Smooth muscle cell (in vitro differentiated cells): ENCODE data around the gene PKP4. TPM values are rescaled to one million over a fixed set of nuclear protein-coding genes. Genes with fewer than 3 reads are reported as not detected.

Experiments used
- DNase-seq: peaks from one replicate; lab custom pipeline; 2025; ENCODE audit not compliant: unreplicated experiment; lab: John Stamatoyannopoulos, UW
- H2AFZ ChIP-seq: fragments of 200-600 bp; sonication (generic); 2 replicates; pipeline ENCODE4 v1.6.0; 2016; ENCODE audit warnings: antibody characterized with exemption, low read depth, mild to moderate bottlenecking
- H3F3A ChIP-seq: fragments of 200-600 bp; sonication (generic); 2 replicates; pipeline ENCODE4 v1.6.0; 2017; ENCODE audit warnings: antibody characterized with exemption, low read depth
- H3K27ac ChIP-seq: fragments of 200-600 bp; sonication (generic); 2 replicates; pipeline ENCODE4 v1.5.1; 2016; ENCODE audit warnings: low read depth, mild to moderate bottlenecking
- H3K27me3 ChIP-seq: fragments of 200-600 bp; sonication (generic); 2 replicates; pipeline ENCODE4 v1.6.1; 2016; ENCODE audit warnings: low read depth, mild to moderate bottlenecking
- H3K36me3 ChIP-seq: fragments of 200-600 bp; sonication (generic); 2 replicates; pipeline ENCODE4 v1.5.1; 2016; ENCODE audit warnings: low read depth
- H3K4me1 ChIP-seq: fragments of 200-600 bp; sonication (generic); 2 replicates; pipeline ENCODE4 v1.5.1; 2016; ENCODE audit warnings: low read depth
- H3K4me2 ChIP-seq: fragments of 200-600 bp; sonication (generic); 2 replicates; pipeline ENCODE4 v1.6.0; 2016; ENCODE audit warnings: mild to moderate bottlenecking
- H3K4me3 ChIP-seq: fragments of 200-600 bp; sonication (generic); 2 replicates; pipeline ENCODE4 v1.5.1; 2016; ENCODE audit warnings: mild to moderate bottlenecking
- H3K79me2 ChIP-seq: fragments of 200-600 bp; sonication (generic); 2 replicates; pipeline ENCODE4 v1.6.0; 2016; ENCODE audit warnings: low read depth, mild to moderate bottlenecking
- H3K9ac ChIP-seq: fragments of 200-600 bp; sonication (generic); 2 replicates; pipeline ENCODE4 v1.6.0; 2016; ENCODE audit warnings: low read depth
- H3K9me3 ChIP-seq: fragments of 200-600 bp; sonication (generic); replicated peaks from 2 replicates; pipeline ENCODE4 v1.5.1; 2016; ENCODE audit warnings: low read depth
- H4K20me1 ChIP-seq: fragments of 200-600 bp; sonication (generic); 2 replicates; pipeline ENCODE4 v1.6.0; 2016; ENCODE audit warnings: low read depth
- WGBS: methylation state at CpG from one replicate; pipeline ENCODE4 v1.1.7; 2016; ENCODE audit warnings: low lambda C conversion rate; 5-methylcytosine and 5-hydroxymethylcytosine counted together
- polyA plus RNA-seq: library from polyadenylated mRNA; unstranded; fragments of >200 nt; fragmentation: Nextera tagmentation; extraction: Ambion mirVana; gene quantifications from 2 replicates; pipeline ENCODE4 v1.2.1, GENCODE V29; 2016
- total RNA-seq: library from RNA; depleted of rRNA; stranded (reverse); fragments of >200 nt; gene quantifications from 2 replicates; pipeline ENCODE4 v1.2.3, GENCODE V29; 2014
- TF ChIP-seq, protein P1 (sequence below): fragments of 200-600 bp; sonication (generic); IDR thresholded peaks from 2 replicates; pipeline ENCODE4 v1.5.1; 2017; ENCODE audit warnings: borderline replicate concordance, mild to moderate bottlenecking, antibody characterized with exemption; ENCODE audit not compliant: insufficient read depth, poor library complexity, severe bottlenecking

Gene PKP4
- total and polyA plus RNA-seq, 2 experiments from 2014 or later = 2.4 to 14.0 TPM

DNA sequence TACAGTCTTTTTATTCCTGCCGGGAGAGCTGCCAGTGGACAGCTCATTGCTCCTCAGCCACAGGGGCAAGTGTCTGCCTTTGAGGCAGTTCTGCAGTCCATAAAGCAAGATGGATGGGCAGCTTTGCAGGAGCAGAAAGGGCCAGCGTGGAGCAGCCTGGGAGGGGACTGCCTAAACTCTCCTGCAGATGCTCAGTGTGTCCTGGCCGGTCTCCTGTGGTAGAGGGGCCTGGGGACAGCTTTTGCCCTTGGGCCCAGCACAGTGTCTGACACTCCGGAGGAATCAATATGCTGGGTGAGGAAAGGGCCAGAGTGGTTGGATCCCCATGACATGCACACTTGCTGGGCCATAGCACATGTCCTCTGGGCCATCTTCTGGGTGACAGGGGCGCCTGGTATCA is 272.7 kb downstream of the PKP4 start:
- H3K79me2 ChIP-seq = no peaks in the 10 kb centered on the region
- H3K27ac ChIP-seq = no peak overlapping the region
- no peaks in the 10 kb centered on the region for H3K36me3 ChIP-seq
- H4K20me1 ChIP-seq = no peaks in the 10 kb centered on the region
- no peak for DNase-seq
- H3K9me3 ChIP-seq = no peaks in the 10 kb centered on the region
- no peak overlapping the region for H3K9ac ChIP-seq
- no peaks in the 10 kb centered on the region for H3K4me1 ChIP-seq
- H3F3A ChIP-seq = no peaks in the 10 kb centered on the region
- H3K4me3 ChIP-seq = no peak overlapping the region
- H3K27me3 ChIP-seq = peaks cover 11% of the 10 kb centered on the region
- H3K4me2 ChIP-seq = no peak overlapping the region
- TF ChIP-seq, protein P1, sequence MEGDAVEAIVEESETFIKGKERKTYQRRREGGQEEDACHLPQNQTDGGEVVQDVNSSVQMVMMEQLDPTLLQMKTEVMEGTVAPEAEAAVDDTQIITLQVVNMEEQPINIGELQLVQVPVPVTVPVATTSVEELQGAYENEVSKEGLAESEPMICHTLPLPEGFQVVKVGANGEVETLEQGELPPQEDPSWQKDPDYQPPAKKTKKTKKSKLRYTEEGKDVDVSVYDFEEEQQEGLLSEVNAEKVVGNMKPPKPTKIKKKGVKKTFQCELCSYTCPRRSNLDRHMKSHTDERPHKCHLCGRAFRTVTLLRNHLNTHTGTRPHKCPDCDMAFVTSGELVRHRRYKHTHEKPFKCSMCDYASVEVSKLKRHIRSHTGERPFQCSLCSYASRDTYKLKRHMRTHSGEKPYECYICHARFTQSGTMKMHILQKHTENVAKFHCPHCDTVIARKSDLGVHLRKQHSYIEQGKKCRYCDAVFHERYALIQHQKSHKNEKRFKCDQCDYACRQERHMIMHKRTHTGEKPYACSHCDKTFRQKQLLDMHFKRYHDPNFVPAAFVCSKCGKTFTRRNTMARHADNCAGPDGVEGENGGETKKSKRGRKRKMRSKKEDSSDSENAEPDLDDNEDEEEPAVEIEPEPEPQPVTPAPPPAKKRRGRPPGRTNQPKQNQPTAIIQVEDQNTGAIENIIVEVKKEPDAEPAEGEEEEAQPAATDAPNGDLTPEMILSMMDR = no peak
- 92% methylated on average over 5 of the region's 5 CpGs for WGBS
- H2AFZ ChIP-seq = no peak overlapping the region

DNA sequence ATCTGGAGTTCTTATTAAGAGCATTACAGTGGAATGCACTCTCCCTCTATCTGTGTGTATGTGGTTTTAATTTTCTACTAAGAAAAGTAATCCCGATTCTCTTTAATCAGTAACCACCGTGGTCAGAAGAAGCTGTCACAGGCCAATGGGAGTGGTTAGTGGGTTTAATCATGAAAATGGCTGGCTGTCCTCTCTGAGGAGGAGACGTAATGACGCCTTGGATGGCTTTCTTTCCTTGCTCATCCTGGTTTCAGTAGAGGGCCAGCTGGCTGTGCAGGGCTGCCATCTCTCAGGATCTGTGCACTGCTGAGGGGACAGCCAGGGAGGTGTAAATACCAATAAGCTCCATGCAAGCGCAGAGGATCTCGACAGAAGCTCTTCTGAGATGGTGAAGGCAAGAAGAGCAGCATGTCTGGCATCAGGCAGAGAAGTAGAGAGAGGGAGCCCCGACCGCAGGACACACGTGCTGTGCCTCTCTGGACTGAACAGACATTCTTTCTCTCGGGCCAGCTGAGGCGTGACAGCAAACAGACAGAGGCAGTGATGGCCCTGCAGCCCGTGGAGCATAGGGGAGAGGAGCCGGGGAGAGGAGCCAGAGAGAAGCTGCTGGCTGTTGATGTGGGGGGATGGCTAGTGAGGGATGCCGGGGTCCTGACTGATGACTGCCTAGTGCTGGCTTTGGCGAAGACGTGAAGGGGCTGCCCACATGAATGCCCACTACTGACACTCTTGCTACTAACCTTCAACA is 273.3 kb downstream of the PKP4 start:
- 67% methylated on average over 16 of the region's 16 CpGs for WGBS
- Histone ChIP-seq H3K4me3 (no peak overlapping the region), H2AFZ (no peak overlapping the region), H3K27ac (no peak overlapping the region), H3K79me2 (no peaks in the 10 kb centered on the region), H3K4me2 (no peak overlapping the region), H3F3A (no peaks in the 10 kb centered on the region), H3K9me3 (no peaks in the 10 kb centered on the region), H4K20me1 (no peaks in the 10 kb centered on the region), H3K4me1 (no peaks in the 10 kb centered on the region), H3K36me3 (no peaks in the 10 kb centered on the region), H3K27me3 (peaks cover 15% of the 10 kb centered on the region), H3K9ac (no peak overlapping the region)
- no peak for DNase-seq
- TF ChIP-seq, protein P1 = no peak

DNA sequence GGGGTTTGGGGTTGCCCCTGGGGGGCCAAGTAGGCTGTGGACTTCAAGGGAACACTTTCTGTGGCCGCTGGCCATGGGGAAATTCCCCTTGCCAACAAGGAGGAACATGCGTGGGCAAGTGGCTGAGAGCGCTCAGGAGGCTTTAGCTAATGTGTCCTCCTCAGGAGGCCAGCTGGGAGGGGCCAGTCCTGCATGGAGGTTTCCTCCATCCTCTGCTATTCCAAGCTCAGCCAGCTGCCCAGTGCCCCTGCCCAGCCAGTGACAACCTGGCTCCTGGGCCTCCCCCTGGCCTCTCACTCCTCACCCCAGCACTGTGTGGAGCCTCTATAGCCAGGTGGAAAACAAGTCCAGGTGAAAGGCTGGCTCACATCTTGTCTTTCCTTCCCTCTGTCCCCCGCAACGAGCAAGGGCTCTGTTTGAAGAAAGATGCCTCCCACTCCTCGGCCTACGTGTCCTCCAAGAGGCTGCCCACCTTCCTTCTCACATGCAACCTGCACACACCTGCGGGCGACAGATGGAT is 273.9 kb downstream of the PKP4 start:
- no peak overlapping the region for H3K4me2 ChIP-seq
- H3K27ac ChIP-seq = no peak overlapping the region
- H3K4me1 ChIP-seq = no peaks in the 10 kb centered on the region
- no peaks in the 10 kb centered on the region for H4K20me1 ChIP-seq
- no peaks in the 10 kb centered on the region for H3K79me2 ChIP-seq
- H2AFZ ChIP-seq = no peak overlapping the region
- H3K9me3 ChIP-seq = no peaks in the 10 kb centered on the region
- WGBS = 97% methylated on average over 9 of the region's 9 CpGs
- peaks cover 19% of the 10 kb centered on the region for H3K27me3 ChIP-seq
- no peak overlapping the region for H3K4me3 ChIP-seq
- H3F3A ChIP-seq = no peaks in the 10 kb centered on the region
- DNase-seq = no peak
- TF ChIP-seq, protein P1 = no peak
- H3K36me3 ChIP-seq = no peaks in the 10 kb centered on the region
- no peak overlapping the region for H3K9ac ChIP-seq

DNA sequence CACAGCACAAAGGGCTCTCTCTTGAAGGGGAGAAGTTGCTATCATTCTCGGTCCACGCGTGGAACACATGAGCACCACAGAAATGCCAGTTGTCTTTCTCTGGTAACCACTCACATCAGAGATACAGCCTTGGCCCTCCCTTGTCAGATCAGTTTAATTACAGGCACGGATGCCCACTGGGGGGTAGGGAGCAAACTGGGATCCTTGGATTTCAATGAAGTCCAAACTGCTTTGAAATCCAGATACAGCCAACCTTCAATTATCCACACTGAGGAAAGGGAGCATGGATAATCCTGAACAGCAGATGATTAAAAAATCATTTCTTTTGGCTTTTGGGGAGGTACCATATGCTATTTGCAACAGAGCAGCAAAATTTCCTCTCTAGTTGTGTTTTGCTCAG is 274.6 kb downstream of the PKP4 start:
- H3K36me3 ChIP-seq = no peaks in the 10 kb centered on the region
- H3K4me1 ChIP-seq = no peaks in the 10 kb centered on the region
- H3K27me3 ChIP-seq = peaks cover 19% of the 10 kb centered on the region
- no peak overlapping the region for H2AFZ ChIP-seq
- H3K79me2 ChIP-seq = no peaks in the 10 kb centered on the region
- H4K20me1 ChIP-seq = no peaks in the 10 kb centered on the region
- no peak for DNase-seq
- TF ChIP-seq, protein P1 = no peak
- no peak overlapping the region for H3K27ac ChIP-seq
- WGBS = 94% methylated on average over 4 of the region's 4 CpGs
- H3K9me3 ChIP-seq = no peaks in the 10 kb centered on the region
- no peak overlapping the region for H3K9ac ChIP-seq
- H3F3A ChIP-seq = no peaks in the 10 kb centered on the region
- H3K4me2 ChIP-seq = no peak overlapping the region
- H3K4me3 ChIP-seq = no peak overlapping the region
